ENCODE results near the gene RASGRP1.

Gene RASGRP1

GRCh38 chr15:38458646-38459045 lies 106.0 kb downstream of the RASGRP1 start:
- DNase-seq (ENCODE audit: low spot score), result no peak

GRCh38 chr15:38455092-38455491 lies 109.5 kb downstream of the RASGRP1 start:
- peak; percentile 9 for DNase-seq (ENCODE audit: low spot score)

GRCh38 chr15:38454696-38455090 lies 109.9 kb downstream of the RASGRP1 start:
- peak; percentile 10 for DNase-seq (ENCODE audit: low spot score)

GRCh38 chr15:38453971-38454695 lies 110.5 kb downstream of the RASGRP1 start, which contains the start of gene FAM98B:
FAM98B (plus strand) TSS chr15:38454127; CDS start chr15:38454162, 35 bp downstream.
- peak; percentile 91 for DNase-seq (ENCODE audit: low spot score)

GRCh38 chr15:38441130-38441519 lies 123.5 kb downstream of the RASGRP1 start:
- DNase-seq (ENCODE audit: low spot score), result no peak

GRCh38 chr15:38440353-38441129 lies 124.1 kb downstream of the RASGRP1 start:
- peak; percentile 63 for DNase-seq (ENCODE audit: low spot score)
